ENCODE results near the gene TAPT1.

Gene TAPT1

GRCh38 chr4:16176621-16177020 lies 49.6 kb downstream of the TAPT1 start:
- no peak for TF ChIP-seq CTCF (IDR thresholded peaks at IDR 0.05; ENCODE audit: unreplicated experiment in 3 of 3)
- H3K4me1 Mint-ChIP-seq = no peaks in the 10 kb centered on the region
- peaks cover 7% of the 10 kb centered on the region for H3K36me3 Mint-ChIP-seq (ENCODE audit: low read depth)
- no peak overlapping the region for H3K27ac Mint-ChIP-seq
- no peaks in the 10 kb centered on the region for H3K27me3 Mint-ChIP-seq (ENCODE audit: low read depth)
- no peak overlapping the region for H3K4me3 Mint-ChIP-seq
- H3K9me3 Mint-ChIP-seq = no peaks in the 10 kb centered on the region

- no peak for TF ChIP-seq CTCF (IDR thresholded peaks at IDR 0.05; ENCODE audit: unreplicated experiment in 3 of 3)
- H3K27ac Mint-ChIP-seq = no peak overlapping the region
Measured at GRCh38 chr4:16171831-16172230, 54.4 kb downstream of the TAPT1 start.

GRCh38 chr4:16169490-16169889 lies 56.8 kb downstream of the TAPT1 start:
- no peaks in the 10 kb centered on the region for H3K27me3 Mint-ChIP-seq (ENCODE audit: low read depth)
- no peak for TF ChIP-seq CTCF (IDR thresholded peaks at IDR 0.05; ENCODE audit: unreplicated experiment in 3 of 3)

More at GRCh38 chr4:16171831-16172230, 54.4 kb downstream of the TAPT1 start:
- no peaks in the 10 kb centered on the region for H3K27me3 Mint-ChIP-seq (ENCODE audit: low read depth)
- no peak overlapping the region for H3K4me3 Mint-ChIP-seq
- H3K9me3 Mint-ChIP-seq = no peaks in the 10 kb centered on the region
- H3K36me3 Mint-ChIP-seq (ENCODE audit: low read depth) = peaks cover 29% of the 10 kb centered on the region
- H3K4me1 Mint-ChIP-seq = no peaks in the 10 kb centered on the region

GRCh38 chr4:16168710-16169388 lies 57.4 kb downstream of the TAPT1 start:
- no peaks in the 10 kb centered on the region for H3K27me3 Mint-ChIP-seq (ENCODE audit: low read depth)
- no peaks in the 10 kb centered on the region for H3K9me3 Mint-ChIP-seq
- H3K4me3 Mint-ChIP-seq = no peak overlapping the region
- H3K4me1 Mint-ChIP-seq = no peaks in the 10 kb centered on the region
- peaks cover 59% of the 10 kb centered on the region for H3K36me3 Mint-ChIP-seq (ENCODE audit: low read depth)
- no peak for TF ChIP-seq CTCF (IDR thresholded peaks at IDR 0.05; ENCODE audit: unreplicated experiment in 3 of 3)
- no peak overlapping the region for H3K27ac Mint-ChIP-seq

More at GRCh38 chr4:16169490-16169889, 56.8 kb downstream of the TAPT1 start:
- Mint-ChIP-seq H3K4me3 (no peak overlapping the region), H3K9me3 (no peaks in the 10 kb centered on the region), H3K36me3 (ENCODE audit: low read depth) (peaks cover 52% of the 10 kb centered on the region), H3K4me1 (no peaks in the 10 kb centered on the region), H3K27ac (no peak overlapping the region)

GRCh38 chr4:16168144-16168543 lies 58.1 kb downstream of the TAPT1 start:
- no peak for TF ChIP-seq CTCF (IDR thresholded peaks at IDR 0.05; ENCODE audit: unreplicated experiment in 3 of 3)
- no peak overlapping the region for H3K4me3 Mint-ChIP-seq
- H3K27me3 Mint-ChIP-seq (ENCODE audit: low read depth) = no peaks in the 10 kb centered on the region
- no peaks in the 10 kb centered on the region for H3K4me1 Mint-ChIP-seq
- H3K36me3 Mint-ChIP-seq (ENCODE audit: low read depth) = peaks cover 66% of the 10 kb centered on the region
- H3K9me3 Mint-ChIP-seq = no peaks in the 10 kb centered on the region
- no peak overlapping the region for H3K27ac Mint-ChIP-seq

GRCh38 chr4:16165931-16166330 lies 60.3 kb downstream of the TAPT1 start:
- no peak for TF ChIP-seq CTCF (IDR thresholded peaks at IDR 0.05; ENCODE audit: unreplicated experiment in 3 of 3)
- Mint-ChIP-seq H3K4me1 (no peaks in the 10 kb centered on the region), H3K36me3 (ENCODE audit: low read depth) (peaks cover 76% of the 10 kb centered on the region), H3K9me3 (no peaks in the 10 kb centered on the region), H3K4me3 (no peak overlapping the region), H3K27ac (no peak overlapping the region), H3K27me3 (ENCODE audit: low read depth) (no peaks in the 10 kb centered on the region)

Data from nephron (organoid).